GM11168 (cell line): ENCODE data around the gene MMP14.
"Not testable (repeated sequence)": the region's sequence is repeated elsewhere in the genome, so short reads cannot be mapped to it uniquely, and the experiment has no call there.

Source experiments
- in situ Hi-C: fragments of 300-500 bp; cut with MboI; formaldehyde crosslinking; loops from one replicate; pipeline ENCODE4 v1.12.0; 2022; ENCODE audit warnings: low sequenced_read_pairs; ENCODE audit not compliant: unreplicated experiment

MMP14 gene

GRCh38 chr14:22813145-22813544 lies 23.2 kb upstream of the MMP14 start:
- in situ Hi-C loops = no loop called here

DNA sequence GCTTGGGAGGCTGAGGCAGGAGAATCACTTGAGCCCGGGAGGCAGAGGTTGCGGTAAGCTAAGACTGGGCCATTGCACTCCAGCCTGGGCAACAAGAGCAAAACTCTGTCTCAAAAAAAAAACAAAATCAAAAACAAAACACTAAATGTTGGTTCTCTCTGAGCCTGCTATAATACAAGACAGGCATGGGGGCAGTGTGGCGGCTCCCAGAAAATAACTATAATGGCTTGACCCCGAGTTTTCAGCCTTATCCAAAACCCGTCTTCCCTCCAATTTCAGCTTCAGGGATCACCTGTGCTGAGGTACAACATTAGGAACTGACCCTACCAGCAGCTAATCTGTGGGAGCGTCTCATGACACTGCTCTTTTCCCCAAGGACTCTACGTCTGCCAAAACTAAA lies 22.0 kb upstream of the MMP14 start:
- in situ Hi-C loops = no loop called here

DNA sequence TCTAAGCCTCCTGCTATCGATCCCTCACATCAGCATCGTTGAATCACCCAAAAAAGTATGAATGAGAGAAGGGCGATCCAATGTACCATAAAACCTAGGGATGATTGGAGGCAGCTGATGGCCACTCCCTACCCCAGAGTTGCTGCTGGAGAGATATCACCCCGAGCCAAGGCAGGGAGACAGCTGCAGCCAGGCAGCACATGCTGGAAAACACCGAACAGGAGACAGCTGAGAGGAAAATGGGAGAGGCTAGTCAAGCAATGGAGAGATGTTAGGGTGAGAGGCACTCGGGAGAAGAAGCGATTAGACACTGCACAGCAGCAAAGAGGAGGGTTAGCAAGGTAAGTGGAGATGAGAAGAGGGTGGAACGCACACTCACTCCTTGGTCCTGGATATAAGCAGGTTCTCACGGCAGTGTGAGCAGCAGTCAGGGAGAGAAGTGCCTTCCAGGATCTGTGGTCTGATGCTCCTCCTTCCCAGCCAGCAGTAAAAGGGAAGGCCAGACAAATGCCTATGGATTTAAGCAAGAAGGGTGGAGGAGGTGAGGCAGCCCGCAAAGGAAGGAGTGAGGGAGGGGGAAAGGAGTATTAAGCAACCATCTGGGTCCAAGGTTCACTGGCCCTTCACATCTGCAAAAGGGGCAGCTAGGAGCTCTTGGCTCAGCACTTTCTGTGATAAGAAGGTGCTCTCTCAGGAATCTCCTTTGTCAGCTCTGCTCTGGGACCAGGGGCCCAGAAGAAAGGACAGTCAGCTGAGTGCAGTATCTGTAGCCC lies 21.3 kb upstream of the MMP14 start, which contains the start of gene SLC7A7:
Gene SLC7A7, minus strand, starts transcription at position 495 of the 773 bp plus-strand sequence. CDS start 2,037 bp downstream, outside the sequence.
- in situ Hi-C loops = loop anchor here (5.0 kb wide), 1 partner anchor 38 kb away; no protein-coding TSS in a partner anchor

GRCh38 chr14:22819151-22819988 lies 17.0 kb upstream of the MMP14 start:
- in situ Hi-C loops = loop anchor here (5.0 kb wide), 1 partner anchor 42 kb away; no protein-coding TSS in a partner anchor

DNA sequence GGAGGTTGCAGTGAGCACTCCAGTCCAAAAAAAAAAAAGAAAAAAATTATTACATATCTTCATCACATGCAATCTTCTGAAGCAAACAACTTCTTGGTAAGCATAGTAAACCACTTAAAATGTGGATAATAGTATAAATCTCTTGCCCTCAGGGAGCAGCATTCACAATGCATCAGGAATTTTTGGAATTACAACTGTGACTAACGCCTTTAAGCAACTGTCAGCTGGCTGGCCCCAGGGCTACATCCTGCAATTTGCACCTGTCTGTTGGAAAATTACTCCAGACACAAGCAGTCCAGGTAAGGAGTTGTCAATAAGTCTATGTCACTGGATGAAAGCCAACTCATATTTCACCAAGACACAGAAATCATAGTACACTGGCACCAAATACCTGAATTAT lies 15.7 kb upstream of the MMP14 start:
- in situ Hi-C loops = no loop called here

GRCh38 chr14:22821193-22822015 lies 15.0 kb upstream of the MMP14 start:
- in situ Hi-C loops = no loop called here

GRCh38 chr14:22822016-22822570 lies 14.3 kb upstream of the MMP14 start:
- in situ Hi-C loops = no loop called here

DNA sequence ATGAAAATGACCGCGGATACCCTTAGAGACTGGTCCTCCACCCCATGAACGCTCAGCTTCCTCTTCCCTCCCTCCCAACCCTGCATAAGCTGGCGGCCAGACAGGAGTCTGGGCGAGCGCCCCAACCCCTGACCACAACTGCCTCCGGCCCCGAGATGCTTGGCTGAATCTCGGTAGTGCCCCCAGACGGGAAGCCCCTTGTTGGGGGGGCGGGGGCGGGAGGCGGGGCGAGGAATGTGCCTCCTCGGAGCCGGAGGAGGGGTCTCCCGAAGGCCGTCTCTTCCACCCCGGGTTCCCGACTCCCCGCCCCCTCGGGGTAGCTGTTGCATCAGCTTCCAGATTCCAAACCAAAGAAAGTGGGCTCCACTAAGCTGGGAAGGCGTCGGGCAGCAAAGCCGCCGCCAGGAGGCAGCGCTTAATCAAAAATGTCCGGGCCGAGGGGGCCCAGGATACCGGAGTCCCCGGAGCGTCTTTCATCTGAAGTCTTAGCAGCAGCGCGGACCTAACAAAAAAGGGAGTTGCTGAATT lies 13.8 kb upstream of the MMP14 start:
- in situ Hi-C loops = no loop called here

- in situ Hi-C loops = no loop called here
Observed at GRCh38 chr14:22824711-22825359, 11.6 kb upstream of the MMP14 start.

GRCh38 chr14:22829076-22829660 lies 7.2 kb upstream of the MMP14 start:
- in situ Hi-C loops = not testable (repeated sequence)

DNA sequence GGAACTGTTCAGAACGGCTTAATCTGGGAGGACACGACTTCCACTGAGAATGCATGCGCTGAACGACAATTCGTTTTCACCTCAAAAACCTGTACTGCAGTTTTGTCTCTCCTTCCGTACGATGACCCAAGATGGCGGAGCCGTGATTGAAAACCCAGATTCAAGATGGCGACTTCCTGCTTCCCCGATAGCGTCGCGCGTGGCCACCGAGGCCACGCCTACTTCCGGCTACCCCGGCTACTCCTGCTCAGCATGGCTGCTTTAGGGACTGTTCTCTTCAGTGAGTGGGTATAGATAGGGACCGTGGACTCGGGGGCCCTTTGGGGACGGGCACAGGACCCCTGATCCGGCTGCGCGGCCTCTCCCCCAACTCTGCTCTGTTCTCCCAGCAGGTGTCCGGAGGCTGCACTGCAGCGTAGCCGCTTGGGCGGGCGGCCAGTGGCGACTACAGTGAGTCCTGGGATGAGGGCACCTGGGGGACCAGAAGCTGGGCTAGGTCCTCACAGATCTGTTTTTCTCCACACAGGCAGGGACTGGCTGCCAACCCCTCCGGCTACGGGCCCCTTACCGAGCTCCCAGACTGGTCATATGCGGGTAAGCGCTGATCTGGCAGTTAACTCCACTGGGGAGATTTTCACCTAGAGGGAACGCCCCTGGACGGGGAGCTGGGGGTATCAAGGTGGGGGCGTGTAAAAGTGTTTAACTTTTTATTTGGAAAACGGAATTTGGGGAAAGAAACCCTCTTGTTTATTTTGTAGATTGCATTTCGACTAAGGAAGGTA lies 6.5 kb upstream of the MMP14 start, which contains the start of gene MRPL52:
Gene MRPL52, plus strand, starts transcription at position 227 of the 782 bp plus-strand sequence. Its CDS starts 26 bp downstream, at position 253.
- in situ Hi-C loops = no loop called here

DNA sequence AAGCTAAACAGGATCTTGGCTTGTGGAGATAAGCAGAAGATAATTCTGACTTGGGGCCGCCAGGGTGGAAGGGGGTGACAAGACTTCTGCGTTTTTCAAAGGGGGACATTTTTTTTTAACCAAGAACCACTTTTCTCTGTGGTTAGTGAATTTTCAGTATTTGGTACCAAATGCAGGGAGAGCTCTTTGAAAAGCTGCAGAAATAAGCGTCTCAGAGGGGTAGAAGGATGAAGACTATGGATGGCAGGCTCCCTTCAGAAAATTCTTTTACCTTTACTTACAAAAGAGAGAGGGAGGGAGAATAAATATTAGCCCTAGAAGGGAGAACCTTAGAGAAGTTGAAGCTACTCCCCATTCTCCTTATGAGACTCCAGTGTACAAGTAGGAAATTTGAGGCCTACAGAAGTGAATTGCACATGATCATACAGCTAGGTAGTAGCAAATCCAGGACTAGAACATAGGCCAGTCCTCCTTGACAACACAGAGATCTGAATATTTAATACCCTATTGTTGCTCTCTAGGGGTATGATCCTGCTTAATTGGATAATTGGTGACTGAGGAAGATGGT lies 5.9 kb upstream of the MMP14 start:
- in situ Hi-C loops = no loop called here

DNA sequence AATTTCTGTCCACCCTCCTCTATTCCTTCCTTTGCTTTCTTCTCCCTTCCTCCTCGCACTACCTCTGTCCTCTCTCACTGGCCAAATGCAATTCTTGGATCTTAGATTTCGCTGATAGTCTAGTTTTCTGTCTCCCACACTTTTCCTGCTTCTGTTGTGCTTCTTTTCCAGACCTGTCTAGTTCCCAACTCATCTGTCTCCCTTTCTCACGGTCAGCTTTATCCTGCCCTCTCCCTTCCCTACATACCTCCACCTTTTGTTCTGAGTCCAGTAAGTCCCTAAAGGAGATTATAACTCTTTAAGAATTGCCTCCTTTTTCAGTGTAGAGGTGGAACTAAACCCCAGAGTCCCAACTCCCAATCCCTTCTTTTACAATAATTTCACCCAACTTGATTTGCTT lies 880 bp upstream of the MMP14 start:
- in situ Hi-C loops = no loop called here

DNA sequence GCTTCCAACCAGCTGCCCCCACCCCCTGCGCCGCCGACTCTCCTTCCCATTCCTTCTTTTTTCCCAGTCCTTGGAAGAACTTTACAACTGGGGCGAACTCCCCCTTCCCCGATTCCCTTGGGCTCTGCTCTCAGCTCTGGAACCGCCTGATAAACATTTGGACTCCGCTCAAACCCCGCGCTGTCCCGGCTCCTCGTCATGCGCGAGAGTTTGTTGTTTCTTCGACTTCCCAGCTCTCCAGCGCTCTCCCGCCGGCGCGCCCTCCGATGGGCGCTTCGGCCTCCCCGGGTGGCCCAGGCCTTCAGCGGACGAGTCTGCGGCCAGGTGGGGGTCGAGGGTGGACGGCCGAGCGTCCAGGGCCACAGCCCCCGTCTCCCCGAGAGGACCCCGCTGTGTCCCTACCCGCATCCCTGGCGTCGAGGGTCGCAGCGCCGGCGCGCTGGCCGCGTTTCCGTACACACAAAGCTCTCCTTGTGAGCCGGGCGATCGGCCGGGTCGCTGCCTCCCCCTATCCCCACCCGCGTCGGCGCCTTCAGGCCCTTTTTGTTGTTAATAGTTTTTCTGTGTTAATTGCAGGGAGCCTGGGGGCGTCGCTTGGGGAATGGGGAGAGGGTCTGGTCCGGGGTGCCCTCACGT lies 847 bp downstream of the MMP14 start:
- in situ Hi-C loops = no loop called here

DNA sequence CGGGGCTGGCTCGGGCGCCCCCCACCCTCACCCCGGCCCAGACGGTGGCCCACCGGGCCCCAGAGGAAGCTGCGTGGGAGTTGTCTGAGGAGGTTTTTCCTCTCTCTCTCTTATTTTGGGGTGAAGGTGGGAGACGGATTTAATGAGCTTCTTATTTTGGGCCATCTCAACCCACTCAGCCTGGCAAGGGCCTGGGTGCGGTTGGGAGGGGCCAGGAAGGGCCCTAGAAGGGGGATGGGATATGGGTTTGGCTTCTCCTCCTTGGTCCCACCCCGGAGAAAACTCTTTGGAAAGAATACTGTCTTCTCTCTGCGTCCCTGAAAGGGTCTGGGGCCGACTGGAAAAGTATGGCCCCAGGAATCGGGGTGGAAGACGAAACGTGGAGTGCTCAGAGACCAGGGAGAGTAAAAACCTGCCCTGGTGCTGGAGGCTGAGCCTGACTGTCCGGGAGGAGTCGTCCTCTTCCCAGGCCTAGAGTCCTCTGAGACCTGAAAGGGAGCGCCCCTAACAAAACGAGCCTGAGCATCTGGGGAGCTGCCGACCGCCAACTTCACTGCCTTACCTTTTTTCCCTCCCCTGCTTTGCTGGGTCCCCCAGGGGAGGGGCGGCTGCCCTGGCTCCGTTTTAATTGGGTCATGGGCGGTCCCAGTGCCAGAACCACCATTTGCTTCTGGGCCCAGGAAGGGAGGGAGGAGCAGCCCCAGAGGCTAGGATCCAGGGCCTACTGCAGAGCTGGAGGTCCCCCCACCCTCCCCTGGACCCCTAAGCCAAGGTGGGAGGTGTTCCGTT lies 1.6 kb downstream of the MMP14 start:
- in situ Hi-C loops = no loop called here

DNA sequence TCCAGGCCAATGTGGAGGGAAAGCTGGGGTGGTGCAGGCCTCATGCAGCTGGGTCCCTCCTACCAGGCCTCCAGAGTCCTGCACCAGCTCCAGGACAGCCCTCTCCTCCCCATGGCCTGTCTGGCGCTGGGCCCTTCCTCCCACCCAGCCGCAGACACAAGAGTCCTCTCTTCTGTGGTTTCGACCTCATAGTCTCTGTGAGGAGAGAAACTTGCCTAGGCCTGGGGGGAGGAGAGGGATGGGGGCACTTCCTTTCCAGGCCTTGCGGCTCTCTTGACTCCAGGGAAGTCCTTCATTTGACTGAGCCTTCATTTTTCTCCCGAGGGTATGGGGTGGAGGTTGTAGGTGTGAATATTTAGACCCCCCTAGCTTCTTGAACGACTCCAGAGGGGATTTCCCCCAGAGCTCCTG lies 2.3 kb downstream of the MMP14 start:
- in situ Hi-C loops = no loop called here
